Activated effector memory CD4-positive, alpha-beta T cell treated with anti-CD3 and anti-CD28 coated beads, Interleukin-2, amount 50 U/mL, for 16 hours (primary cell): ENCODE results near the gene RNF166.

Experiments used
- DNase-seq: peaks from one replicate; pipeline ENCODE4 v3.0.0-alpha.2; 2020

Gene RNF166

DNA sequence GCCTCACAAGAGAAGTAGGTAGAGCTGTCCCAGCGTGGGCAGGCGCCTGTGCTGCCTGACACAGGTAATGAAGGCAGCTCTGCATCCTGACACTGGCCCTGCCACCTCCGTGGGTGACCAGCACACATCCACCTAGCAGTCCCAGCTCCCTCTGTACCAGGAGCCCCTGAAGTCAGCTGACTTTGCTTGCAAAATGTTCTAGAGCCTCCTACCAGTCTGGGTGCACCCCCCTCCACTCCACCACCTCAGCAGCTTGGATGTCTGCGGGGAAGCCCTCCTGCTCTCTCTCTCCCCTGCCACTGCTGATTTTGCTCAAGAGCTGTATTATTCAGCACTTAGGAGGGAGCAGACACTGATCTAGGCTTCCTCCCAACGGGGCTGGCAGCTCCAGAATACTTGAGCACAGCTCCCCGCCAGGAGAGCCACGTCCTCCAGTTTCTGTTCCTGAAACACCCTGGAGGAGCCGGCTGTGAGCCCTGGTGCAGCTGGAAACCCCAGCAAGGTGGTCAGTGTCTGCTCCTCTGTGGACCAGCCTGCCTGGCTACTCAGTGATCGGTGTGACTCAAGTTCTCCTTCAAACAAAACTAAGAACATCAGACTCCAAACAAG, 1.0 kb downstream of the RNF166 start:
- peak; percentile 72 for DNase-seq

DNA sequence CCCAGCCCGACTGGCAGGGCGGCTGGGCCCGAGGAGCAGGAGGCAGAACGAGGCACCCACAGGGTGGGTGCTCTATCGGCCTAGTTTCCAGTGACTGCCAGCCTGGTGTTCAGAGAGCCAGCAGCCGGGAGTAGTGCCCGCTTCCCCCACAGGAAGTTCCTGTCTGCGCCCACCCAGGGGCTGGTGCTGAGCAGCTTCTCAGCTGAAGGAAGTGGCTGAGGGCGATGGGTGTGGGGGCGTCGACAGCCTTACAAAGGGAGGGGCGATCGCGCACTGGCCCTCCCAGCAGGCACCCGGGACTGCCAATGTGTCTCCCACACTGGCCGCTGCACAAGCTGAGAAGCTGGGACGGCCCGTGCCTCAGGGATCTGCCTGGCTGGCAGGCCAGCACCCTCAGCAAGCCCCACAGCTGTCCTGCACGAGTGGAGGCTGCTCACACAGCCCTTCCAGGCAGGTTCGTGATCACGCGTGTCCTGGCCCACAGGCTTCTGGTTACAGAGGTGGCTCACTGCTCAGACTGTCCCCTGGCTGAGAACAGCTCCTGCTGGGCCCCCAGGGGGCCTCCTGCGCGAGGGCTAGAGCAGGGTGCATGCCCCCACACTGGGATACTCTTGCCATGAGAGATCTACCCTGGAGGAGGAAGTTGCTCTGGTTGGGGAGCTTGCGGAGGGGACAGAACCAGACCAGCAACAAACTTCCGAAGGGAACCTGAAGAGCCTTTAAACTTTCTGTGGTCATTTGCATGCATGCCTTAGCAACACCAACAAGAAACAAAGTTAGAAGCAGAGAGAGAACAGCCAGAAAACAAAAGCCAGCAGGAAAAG, 2.5 kb downstream of the RNF166 start:
- peak; percentile 88 for DNase-seq

DNA sequence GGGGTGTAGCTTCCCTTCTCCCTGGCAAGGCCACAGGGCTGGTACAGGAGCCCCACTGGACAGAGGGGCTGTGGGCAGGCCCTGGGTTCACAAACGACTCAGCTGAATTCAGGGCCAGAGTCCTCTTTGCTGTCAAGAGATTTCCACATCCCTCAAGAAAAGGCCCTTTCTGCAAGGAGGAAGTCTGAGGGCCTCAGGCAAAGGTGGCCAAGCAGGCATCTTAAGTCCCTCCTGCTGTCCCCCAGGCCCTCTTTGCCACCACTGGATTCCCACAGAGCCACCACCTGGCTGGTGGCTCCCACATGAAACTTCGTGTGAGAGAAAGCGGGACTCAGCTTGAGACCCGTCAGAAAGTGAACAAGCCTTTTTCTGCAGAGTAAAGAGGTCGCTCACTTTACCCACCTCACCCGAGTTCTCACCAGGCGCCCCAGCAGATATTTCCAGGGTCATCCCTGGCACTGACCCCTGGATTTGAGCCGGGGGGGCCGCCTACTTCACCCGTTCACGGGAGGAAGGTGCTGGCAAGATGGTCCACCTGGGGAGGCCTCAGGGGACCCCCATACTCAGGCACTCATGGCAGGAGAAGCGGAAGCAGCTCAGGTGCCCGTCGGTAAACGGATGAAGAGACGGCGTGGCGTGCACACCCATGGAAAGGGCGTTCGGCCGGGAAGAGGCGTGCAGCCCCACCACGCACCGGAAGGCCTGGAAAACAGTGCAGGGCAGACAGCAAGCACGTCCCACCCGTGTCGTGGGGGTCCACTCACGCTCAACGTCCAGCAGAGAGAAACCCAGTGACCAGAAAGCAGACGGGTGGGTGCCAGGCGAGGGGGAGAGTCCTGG, 3.6 kb downstream of the RNF166 start:
- DNase-seq: no peak

DNA sequence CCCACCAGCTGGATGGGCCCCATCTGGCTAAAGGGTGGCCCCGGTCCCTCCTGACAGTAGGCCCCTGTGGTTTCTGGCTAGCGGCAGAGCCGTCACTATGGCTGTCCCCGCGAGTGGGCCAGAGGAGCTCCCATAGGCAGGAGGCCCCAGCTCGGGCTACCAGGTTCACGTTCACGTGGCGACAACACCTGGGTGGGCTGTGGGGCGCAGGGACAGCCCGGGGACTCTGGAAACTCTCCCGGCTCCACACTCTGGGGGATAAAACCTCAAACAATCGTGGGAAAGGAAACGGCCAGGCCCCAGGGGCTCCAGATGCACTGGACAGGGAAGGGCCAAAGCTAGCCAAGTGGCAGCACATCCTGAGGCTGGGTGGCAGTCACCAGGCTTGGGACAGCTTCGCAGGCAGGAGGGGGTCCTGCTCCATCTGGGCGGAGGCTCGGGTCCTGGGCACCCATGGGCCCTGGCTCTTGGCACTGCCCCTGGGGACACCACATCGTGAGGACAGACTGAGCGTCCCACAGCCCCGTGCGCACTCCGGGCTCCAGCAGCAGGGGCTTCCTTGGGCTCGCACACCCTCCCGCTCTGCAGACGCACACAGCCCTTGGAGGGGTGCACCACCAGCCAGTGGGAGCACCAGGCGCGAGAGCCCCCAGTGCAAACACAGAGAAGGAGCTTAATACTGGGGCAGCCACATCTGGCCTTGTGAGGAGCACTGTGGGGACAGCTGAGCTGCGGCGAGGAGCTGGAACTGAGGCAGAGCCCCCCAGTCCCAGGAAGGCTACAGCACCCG, 4.4 kb downstream of the RNF166 start:
- peak; percentile 72 for DNase-seq

DNA sequence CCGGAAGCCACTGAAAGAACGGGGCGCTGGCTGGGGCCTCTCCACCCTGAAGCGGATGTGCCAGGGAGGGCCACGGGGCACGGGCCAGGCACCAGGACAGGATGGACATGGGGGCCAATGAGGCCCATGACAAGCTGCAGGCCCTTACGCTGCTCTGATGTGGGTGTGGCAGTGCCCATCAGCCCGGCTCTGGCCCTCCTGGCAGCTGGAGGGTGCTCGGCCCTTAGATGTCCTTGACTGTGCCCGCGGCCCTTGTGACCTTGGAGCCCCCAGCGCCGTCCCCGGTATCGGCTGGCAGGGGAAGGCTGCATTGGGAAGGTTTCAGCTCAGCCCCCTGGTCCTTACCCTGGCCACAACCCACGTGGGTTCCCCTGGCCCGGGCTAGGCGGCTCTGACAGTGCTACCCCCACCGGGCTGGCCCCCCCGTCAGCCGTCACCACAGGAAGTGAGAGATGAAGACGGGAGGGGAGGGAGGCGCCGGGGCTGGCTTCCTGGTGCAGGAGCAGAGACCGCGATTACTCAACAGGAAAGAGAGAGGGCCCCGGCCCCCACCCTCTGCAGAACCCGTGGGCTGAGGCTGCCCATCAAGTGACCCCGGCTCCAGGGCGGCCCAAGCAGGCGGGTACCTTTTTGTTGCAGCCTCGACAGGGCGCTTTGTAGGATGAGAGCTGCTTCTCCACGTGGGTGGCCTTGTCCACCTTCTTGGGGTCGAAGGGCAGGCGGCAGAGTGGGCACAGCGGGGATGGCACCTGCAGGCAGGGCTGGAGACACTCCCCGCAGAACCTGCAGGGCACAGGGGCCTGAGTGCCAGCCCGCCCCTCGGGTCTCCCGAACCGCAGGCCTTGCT, 5.3 kb downstream of the RNF166 start:
- DNase-seq: peak; percentile 98

DNA sequence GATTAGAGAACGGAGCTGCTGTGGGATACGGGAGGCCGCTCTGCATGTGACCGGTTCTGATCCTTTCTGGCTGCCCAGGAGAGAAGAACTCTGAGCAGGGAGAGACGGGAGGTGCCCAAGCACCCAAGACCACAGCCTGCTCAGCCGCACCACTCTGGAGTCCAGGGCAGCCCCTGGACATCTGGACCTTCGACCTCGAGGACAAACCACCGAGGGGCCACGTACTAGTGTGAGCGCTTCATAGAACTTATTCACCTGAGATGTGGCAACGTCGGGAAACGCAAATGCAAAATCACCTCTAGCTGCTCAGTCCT, 5.9 kb downstream of the RNF166 start:
- no peak for DNase-seq

DNA sequence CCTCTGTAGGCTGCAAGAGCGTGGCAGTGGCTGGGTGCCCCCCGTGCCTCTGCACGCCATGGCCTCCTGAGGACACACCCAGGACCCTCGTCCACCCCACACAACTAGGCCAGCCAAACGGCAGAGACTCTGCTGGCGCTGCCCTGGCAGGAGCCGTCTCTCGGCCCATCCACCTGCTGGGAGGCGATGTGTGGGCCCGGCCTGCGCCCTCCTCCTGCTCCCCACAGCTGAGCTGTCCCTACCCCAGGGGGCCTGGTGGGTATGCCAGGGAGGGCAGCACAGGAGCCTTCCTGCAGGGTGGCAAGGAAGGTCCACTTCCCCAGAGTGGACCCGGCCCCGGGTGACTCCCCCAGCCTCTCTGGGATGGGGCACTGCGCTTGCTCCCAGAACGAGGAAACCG, 7.0 kb downstream of the RNF166 start:
- no peak for DNase-seq

DNA sequence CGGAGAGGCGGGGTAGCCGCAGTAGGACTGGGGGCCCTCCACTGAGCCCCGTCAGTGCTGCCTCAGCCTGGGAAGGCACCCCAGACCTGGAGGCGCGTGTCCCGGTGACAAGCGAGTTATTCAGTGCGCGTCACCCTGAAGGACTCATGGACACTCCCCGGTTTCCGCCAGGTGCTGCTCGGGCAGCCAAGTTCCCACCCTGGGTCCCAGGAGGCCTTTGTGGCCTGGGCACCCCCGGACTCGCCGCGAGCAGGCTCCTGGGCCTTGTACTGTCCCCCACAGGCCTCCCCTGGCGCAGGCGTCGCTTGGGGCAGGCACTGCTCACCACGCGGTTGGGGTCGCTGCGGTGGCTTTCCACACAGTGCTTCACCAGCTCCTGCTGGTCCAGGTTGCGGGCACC, 7.6 kb downstream of the RNF166 start:
- DNase-seq: no peak

DNA sequence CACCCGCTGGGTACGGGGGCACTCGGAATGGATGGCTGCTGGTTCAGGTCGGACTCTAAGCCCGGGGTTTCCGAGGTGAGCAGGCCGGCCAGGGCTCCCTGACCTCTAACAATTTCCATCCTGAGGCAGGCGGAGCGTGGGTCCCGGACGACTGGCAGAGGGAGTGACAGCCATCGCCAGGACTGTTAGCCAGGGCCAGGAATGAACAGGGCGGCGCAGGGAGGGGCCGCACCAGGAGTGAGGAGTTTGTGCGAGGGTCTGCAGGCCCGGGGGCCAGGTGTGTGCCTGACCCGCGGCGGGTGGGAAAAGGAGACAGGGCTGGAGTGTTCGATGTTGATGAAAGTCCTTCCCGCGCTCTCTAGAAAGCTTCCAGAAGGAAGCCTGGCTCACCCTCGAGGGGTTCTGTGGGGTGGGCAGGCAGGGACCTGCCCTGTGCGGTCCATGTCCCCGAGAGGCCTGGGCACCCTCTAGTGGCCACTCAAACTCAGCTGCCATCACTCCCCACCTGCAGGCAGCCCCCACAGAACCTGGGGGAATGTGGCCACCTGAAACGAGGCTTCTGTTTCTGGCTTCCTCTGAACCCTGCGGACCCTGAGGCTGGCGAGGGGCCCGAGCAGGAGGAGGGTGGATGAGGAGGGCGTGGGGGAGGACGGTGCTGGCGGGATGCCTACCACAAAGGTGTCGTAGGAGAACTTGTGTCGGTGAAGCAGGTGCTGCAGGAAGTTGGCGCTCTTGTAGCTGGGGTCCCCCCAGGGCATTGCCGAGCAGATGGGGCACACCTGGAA, 8.2 kb downstream of the RNF166 start:
- DNase-seq: no peak

DNA sequence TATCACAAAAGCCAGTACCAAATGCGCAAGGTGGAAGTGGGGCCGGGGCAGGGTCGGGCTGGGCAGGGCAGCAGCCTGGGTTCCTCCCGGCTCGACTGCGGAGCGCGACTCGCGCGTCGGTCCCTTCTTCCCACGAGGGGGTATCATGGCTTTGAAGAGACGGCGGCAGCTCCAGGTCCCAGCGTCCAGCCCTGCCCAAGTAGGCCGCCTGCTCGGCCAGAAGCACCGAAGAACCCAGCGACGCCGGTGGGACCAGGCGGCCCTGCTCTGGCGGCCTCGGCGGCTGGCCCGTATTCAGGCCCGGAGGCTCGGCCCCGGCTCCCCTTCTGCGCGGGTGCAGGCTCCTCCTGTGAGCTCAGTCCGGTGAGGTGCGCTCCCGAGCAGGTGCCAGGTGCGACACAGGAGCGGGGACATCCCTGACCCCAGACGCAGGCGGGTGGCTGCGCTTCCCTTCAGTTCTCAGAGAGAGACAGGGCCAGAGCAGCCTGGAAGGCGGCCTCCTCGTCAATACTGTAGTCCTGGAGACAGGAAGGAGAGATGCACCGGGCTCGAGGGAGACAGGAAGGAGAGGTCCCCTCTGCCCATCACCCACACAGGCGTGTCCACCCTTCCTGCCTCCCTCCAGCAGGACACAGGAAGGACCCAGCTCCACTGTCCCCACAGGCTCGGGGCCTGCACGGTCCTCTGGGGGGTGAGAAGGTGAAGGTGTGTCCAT, 8.9 kb downstream of the RNF166 start:
- no peak for DNase-seq

DNA sequence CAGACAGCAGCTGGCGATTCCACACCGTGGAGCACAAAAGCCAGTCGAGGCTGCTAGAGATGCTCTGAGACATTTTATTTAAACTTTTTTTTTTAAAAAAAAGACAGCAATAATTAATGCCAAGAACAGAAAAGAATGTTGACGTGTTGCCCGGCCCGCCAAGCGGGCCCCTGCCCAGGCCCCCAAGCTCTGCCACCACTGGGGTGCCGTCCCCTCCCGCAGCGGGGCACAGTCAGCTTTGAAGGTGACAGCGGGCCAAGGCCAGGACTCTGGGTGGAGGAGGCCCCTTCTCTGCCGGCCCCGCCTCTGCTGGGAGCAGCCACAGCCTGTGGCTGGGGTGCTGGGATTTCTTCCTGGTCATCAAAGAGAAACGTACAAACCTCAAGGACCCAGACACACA, 9.8 kb downstream of the RNF166 start:
- DNase-seq: no peak

DNA sequence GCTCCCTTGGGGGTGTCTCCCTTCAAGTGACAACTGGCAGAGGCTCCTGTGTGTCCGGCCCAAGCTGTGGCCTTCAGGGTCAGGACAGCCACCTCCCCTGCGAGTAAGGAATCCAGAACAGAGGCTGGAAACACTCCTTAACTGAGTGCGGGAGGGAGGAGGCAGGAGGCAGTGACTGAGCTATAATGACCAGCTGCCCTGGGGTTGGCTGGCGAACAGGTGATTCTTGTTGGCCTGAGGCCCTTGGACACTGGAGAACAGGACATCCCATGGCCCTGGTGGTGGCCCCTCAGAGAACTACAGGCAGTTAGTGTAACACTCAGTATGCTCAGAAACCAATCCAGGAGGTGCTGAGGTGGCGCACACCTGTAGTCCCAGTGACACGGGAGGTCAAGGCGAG, 10.5 kb downstream of the RNF166 start:
- DNase-seq: no peak

DNA sequence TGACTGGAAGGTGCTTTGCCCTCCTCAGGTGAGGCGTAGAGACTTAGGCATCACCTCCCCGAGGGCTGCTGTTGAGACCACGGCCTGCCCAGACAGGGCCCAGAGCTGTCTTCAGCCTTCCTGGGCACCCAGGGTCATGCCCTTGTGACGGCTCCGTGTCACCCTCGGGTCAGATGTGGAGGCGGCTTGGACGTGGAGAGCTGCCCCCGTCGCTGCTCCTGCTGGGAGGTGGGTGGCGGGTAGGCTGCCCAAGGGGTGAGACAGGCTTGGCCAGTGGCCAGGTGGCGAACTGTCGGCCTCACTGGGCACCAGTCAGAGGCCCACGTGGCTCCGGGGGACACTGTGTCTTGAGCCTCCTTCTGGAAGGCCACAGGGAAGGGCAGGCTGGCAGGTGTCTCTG, 11.0 kb downstream of the RNF166 start:
- DNase-seq: no peak

DNA sequence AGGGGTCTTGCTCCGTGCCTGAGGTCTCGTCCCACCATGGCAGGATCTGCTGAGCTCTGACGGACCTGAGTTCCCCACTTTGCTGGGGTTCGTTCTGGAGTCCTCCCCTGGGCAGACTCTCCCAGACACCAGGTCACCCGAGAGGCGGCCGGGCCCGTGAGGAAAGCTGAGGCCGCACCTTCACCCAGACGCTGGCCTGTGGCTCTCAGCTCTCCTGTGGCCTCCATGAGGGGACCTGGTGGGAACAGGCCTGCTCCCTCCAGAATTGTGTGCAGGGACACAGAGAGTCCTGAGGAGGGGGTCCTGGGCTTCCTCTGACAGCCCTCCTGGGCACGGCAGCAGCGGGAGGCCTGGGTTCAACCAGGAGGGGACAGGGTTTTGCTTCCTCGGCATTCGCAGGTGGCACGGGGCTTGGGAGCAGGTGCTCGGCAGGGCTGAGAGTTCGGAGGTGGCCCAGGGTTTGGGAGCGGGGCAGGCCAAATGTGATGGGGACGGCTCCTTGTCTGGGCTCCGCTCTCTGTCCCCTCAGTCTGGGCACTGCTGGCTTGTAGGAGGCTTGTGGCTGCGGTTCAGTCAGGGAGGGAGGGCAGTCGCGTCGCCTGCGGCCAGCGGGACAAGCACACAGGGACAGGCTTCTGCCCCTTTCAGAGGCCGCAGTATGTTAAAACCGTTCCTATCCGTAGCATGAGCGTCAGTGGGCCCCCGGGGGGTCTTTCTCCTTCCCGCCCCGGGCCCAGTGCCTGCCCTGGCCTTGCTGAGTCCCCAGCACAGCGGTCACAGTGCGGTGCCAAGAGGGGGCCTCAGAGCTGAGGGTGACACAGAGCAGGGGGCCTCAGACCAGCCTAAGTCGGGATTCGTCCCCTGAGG, 11.8 kb downstream of the RNF166 start:
- no peak for DNase-seq

DNA sequence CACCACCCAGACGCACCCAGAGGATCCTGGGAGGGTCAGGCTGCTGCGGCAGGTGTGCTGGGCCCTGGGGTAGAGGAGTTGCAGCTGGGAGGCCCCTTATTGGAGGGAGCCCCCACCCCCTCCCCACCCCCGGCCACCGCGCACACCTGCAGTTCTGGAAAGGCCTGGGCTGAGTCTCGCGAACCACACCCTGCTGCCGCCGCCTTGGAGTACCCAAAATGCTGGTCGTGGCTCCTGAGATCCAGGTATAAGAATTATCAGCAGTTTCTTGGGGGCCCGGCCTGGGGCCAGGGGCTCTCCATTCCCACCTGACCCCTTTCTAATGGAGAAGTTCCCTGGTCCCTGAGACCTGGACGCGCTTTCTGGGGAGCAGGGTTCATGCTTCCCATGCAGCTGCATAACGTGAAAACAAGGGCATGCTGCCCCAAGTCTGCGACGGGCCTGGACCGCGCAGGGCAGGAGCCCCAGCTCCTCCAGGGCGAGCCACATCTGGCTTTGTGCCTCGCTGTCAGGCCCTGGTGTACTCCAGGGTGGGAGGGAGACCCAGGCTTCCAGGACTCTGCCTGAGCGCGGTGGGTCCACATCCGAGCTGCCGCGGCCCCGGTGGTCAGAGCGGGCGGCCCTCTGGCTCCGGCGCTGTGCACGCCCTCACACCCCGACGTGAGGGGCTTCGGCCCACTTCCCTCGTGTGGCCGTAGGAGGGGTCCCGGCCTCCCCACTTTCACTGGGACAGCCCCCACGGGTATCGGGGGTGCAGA, 12.6 kb downstream of the RNF166 start:
- peak; percentile 64 for DNase-seq

DNA sequence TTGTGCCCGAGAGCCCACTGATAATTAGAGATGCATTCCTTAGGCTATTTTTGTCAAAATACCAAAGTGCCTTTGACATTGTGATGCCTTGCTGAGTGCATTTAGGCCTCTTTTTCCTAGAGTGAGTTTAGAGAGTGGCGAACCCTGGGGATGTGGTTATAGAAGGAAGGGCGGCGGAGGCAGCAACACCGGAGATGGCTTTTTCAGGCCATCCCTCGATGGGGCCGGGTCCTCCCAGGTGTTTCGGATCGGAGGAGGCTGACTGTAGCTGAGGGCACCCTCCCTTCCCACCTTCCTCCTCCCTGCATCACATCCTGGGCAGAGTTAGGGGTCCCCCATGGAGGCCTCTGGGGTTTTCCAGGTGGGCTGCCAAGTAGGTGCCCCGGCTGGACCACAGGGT, 13.3 kb downstream of the RNF166 start:
- DNase-seq: peak; percentile 70

DNA sequence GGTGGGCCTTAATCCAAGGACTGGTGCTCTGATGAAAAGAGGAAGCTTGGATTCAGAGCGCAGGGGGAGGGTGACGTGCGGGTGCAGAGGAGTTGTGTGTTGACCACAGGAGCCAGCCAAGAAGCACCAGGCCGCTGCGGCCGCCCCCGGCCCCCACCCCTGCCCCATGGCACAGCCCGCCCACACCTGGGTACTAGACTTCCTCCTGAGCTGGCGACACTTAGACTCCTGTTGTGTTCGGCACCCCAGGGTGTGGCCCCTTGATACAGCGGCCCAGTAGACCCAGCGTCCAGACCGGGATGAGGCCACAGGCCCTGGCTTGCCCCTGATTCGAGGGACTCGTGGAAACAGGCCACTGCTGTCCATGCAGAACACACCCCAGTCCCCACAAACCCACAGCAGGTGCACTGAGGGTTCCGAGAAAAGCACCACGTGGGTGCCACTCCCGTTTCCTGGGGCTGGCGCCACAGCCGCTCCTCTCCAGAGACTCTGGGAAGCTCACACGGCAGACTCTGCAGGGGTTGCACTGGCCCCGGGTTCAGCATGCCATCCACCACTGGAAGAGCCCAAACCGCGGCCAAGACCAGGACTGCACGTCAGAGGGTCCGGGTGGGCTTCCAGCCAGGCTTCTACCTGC, 14.2 kb downstream of the RNF166 start:
- peak; percentile 77 for DNase-seq

DNA sequence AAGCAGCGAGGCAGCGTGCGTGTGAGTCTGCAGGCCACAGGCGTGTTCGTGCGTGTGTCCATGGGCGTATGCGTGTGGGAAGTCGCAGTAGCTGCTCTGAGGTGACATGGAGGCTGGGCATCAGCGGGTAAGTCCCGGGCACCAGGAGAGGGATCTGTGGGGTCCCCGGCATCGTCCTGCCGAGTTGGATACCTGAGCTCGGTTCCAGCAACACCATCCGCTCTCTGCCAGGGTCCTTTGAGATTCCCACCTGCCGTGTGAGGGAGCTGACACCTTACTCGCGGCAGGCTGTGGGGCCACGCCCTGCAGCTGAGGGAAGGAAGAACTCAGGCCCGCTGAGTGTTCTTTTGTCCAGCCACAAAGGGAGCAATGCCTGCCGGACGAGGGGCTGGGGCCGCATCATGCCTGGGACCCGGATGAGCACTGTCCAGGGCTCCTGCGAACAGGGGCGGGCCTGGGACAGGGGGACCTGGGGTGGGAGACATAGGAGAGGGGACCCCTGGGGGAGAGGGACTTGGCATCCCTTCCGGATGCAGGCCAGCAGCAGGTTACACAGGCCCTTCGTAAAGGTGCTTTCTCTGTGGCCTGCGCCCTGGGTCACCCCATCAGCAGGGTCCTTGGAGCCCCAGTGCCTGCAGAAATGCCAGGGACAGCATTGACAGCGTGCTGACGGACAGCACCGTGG, 14.9 kb downstream of the RNF166 start:
- DNase-seq: peak; percentile 60
